IPS-20b (cell line): ENCODE results near the gene TMEM131.

Experiments used
- H3K27ac ChIP-seq: one replicate; pipeline ENCODE4 v1.5.1; 2013; ENCODE audit warnings: low read length
- H3K27me3 ChIP-seq: 2 replicates; pipeline ENCODE4 v1.6.1; 2013; ENCODE audit warnings: mild to moderate bottlenecking, low read length, inconsistent platforms; ENCODE audit not compliant: insufficient read depth
- H3K36me3 ChIP-seq: 2 replicates; pipeline ENCODE4 v1.6.1; 2013; ENCODE audit warnings: low read depth, mild to moderate bottlenecking, inconsistent platforms, low read length, moderate library complexity; ENCODE audit not compliant: insufficient read depth
- H3K4me1 ChIP-seq: 2 replicates; pipeline ENCODE4 v1.6.1; 2013; ENCODE audit warnings: mild to moderate bottlenecking, control low read depth, inconsistent platforms, low read length, moderate library complexity; ENCODE audit not compliant: insufficient read depth
- H3K4me3 ChIP-seq: 2 replicates; pipeline ENCODE4 v1.5.1; 2013; ENCODE audit warnings: mild to moderate bottlenecking, low read length, inconsistent platforms
- H3K9ac ChIP-seq: 2 replicates; pipeline ENCODE4 v1.6.1; 2013; ENCODE audit warnings: low read depth, mild to moderate bottlenecking, inconsistent platforms, low read length, moderate library complexity
- H3K9me3 ChIP-seq: 2 replicates; pipeline ENCODE4 v1.6.1; 2013; ENCODE audit warnings: mild to moderate bottlenecking, low read depth, low read length, inconsistent platforms; ENCODE audit not compliant: insufficient read depth

TMEM131 gene

GRCh38 chr2:97708048-97708380, 287.7 kb downstream of the TMEM131 start:
- no peaks in the 10 kb centered on the region for H3K4me1 ChIP-seq
- no peaks in the 10 kb centered on the region for H3K9me3 ChIP-seq
- H3K27ac ChIP-seq = no peak overlapping the region
- H3K27me3 ChIP-seq = no peaks in the 10 kb centered on the region
- no peak overlapping the region for H3K9ac ChIP-seq
- H3K4me3 ChIP-seq = no peak overlapping the region
- no peaks in the 10 kb centered on the region for H3K36me3 ChIP-seq

- H3K9ac ChIP-seq = no peak overlapping the region
Observed at GRCh38 chr2:97707362-97708047, 288.2 kb downstream of the TMEM131 start.

GRCh38 chr2:97706708-97707345, 288.9 kb downstream of the TMEM131 start:
- Histone ChIP-seq H3K4me1 (no peaks in the 10 kb centered on the region), H3K27me3 (no peaks in the 10 kb centered on the region), H3K9ac (no peak overlapping the region), H3K36me3 (no peaks in the 10 kb centered on the region), H3K27ac (no peak overlapping the region), H3K9me3 (no peaks in the 10 kb centered on the region), H3K4me3 (no peak overlapping the region)

More at GRCh38 chr2:97707362-97708047, 288.2 kb downstream of the TMEM131 start:
- H3K27me3 ChIP-seq = no peaks in the 10 kb centered on the region
- H3K36me3 ChIP-seq = no peaks in the 10 kb centered on the region
- H3K9me3 ChIP-seq = no peaks in the 10 kb centered on the region
- H3K27ac ChIP-seq = no peak overlapping the region
- no peaks in the 10 kb centered on the region for H3K4me1 ChIP-seq
- H3K4me3 ChIP-seq = no peak overlapping the region
